GM19035 (cell line): ENCODE measurements around the gene TEPSIN.
"Not testable (repeated sequence)": the region's sequence is repeated elsewhere in the genome, so short reads cannot be mapped to it uniquely, and the experiment has no call there.

ENCODE experiments used
- ATAC-seq: cut with Tn5 transposase; IDR thresholded peaks from one replicate; pipeline ENCODE4 v1.9.1; 2021; ENCODE audit not compliant: unreplicated experiment

TEPSIN gene

GRCh38 chr17:81237591-81238489 lies 1.0 kb downstream of the TEPSIN start:
- no peak for ATAC-seq

DNA sequence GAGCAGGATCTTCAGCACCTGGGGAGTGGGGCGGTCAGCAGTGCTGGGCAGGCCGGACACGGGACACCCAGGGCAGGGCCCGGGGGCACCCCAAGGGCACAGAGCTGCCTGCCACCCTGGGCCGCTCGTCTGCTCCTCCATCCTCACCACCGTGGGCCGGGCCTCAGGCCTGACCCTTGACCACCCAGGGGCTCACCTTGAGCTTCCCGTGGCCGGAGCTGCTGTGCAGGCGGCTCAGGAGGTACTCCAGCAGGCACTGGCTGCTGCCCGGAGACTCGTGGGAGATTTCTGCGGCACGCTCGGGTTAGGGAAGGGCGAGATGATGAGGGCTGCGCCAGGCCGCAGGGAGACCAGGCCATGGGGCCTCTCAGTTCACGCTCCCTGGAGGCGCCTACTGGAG lies 2.1 kb downstream of the TEPSIN start:
- ATAC-seq, result no peak

GRCh38 chr17:81235822-81236740 lies 2.8 kb downstream of the TEPSIN start:
- no peak for ATAC-seq

- no peak for ATAC-seq
These were observed 3.7 kb downstream of the TEPSIN start for GRCh38 chr17:81234940-81235821.

- ATAC-seq, result no peak
These were observed 4.4 kb downstream of the TEPSIN start for GRCh38 chr17:81234506-81234855.

- no peak for ATAC-seq
These were observed 4.9 kb downstream of the TEPSIN start for GRCh38 chr17:81233811-81234505.

GRCh38 chr17:81233316-81233715 lies 5.5 kb downstream of the TEPSIN start:
- ATAC-seq, result no peak

GRCh38 chr17:81232616-81233241 lies 6.1 kb downstream of the TEPSIN start:
- no peak for ATAC-seq

DNA sequence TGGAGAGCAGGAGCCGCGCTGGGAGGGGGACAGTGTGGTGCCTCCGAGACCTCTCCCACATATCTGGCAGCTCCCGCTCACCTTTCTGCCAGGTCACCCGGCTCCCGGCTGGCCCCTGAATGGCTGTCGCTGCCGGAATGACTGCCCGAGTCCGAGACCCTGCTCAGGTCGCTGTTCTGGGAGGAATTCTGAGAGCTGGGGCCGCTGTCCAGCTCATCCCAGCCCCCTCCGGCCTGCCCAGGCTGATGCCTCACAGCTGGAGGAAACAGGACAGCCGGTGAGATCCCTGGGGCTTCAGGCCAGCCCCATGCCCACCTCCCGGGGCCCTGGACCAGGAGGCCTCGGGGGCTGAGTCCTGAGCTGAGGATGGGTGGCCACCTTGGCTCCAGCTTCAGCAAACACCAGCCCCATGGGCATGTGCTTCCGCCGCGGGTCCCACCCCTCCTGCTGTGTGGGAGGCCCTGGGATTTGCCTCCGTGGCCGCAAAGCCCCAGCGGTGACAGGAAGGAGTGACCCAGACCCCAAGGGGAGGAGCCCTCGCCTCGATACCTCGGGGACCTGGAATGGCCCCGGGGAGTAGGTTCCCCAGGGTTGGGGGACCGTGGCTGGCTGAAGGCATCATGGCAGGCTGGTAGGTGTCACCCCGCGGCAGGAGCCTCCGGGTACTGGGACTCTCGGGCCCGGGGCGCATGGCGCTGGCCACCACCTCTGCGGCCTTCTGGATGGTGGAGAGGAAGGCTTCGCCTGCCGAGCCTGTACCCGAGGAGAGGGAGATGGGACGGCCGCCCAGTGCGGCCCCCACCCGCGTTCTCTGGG lies 6.9 kb downstream of the TEPSIN start:
- no peak for ATAC-seq

GRCh38 chr17:81231121-81231645 lies 7.7 kb downstream of the TEPSIN start:
- no peak for ATAC-seq

DNA sequence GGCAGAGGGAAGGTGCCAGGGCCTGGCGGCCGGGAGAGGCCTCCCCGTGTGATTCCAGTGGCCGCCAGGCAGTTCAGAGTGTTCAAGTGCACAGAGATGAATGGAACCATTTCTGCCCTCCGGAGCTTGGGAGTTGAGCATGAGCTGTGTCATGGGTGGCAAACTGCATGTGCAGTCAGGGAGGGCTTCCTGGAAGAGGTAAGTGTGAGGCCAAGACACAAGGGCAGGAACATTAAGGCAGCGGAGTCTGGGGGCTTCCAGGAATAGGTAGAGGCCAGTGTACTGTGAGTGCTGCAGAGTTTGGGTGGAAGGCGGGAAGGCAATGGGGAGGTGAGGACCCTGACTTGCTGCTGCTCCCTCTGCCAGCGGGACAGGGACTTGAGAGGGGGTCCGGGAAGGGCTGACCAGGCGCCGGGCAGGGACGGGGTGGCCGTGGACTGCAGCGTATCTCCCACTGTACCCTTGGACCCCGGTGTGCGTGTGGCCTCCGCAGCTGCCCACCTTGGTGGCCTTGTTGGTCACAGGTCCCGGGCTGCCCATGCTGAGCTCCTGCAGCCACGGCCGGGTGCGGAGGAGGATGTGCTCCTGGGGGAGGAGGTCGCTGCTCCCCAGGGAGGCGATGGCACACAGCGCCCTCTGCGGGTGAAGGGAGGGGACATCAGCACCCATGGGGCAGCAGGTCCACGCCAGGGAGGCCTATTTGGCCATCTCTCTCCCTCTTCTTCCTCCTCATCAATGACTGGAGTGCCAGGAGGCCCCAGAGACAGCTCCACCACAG lies 8.6 kb downstream of the TEPSIN start:
- no peak for ATAC-seq

GRCh38 chr17:81229666-81229920 lies 9.3 kb downstream of the TEPSIN start:
- ATAC-seq, result no peak

DNA sequence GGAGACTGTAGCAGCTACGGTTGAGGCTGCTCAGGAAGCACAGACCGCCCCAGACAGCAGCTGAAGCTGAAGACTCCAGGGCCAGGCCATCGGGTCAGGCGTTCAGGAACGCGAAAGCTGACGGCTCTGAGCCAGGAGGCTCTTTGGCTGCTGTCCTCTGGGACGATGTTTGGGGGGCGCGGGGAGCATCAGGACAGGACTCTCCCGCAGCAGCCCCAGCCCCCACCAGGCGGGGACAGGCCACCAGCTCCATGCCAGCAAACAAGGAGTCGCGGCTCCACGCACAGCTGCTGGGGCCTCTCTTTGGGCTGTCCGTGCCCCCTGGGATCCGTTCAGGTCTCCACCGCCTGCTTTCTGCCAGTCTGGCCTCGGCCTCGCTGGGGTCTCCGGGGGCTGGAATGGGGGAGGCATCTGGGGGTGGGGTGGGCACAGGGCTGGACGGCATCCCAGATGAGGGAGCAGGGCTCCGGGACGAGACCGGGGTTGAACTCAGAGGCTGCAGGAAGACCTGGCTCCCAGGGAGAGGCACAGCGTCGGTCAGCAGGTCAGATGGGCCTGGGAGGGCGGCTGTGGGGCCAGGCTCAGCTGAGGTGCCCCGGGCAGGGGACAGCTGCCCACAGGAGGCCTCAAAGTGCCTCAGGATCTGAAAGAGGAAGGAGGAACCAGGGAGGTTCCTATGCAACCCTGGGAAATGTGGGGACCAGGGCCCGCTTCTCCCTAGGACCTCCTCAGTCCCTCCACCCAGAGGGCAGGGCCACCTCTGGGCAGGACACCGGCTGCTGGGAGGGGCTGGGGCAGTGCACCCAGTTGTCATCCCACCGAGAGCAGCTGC lies 9.8 kb downstream of the TEPSIN start:
- ATAC-seq, result no peak

DNA sequence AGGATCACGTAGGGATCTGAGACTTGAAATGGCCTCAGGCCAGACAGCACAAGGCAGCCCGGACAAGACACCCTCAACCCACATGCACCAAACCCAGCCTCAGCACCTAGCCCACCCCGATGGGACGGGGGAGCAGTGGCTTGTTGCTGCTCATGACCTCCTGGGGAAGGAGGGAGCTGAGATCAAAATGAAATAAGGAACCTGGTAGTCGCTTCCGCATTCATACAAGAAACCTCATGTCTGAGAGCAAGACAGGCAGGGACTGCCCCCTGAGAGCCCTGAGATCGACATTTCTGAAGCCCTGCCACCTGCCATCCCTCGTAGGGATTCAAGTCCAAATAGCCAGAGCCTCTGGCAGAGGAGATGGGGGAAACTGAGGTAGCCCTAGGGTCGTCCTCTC lies 10.4 kb downstream of the TEPSIN start:
- no peak for ATAC-seq

DNA sequence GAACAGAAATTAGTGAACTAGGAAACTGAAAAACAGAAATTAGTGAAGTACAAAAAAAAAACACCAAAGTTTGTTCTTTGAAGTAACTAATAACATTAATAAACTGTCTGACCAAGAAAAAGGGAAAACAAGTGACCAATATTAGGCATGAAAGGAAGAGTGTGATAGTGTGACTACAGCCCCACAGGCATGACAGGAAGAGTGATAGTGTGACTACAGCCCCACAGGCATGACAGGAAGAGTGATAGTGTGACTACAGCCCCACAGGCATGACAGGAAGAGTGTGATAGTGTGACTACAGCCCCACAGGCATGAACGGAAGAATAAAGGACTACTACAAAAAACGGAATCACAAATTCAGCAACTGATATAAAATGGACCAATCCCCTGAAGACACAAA lies 11.2 kb downstream of the TEPSIN start:
- ATAC-seq, result not testable (repeated sequence)

- no peak for ATAC-seq
These were observed 15.1 kb downstream of the TEPSIN start for GRCh38 chr17:81223762-81224130.

GRCh38 chr17:81222906-81223761 lies 15.7 kb downstream of the TEPSIN start, which contains the start of gene CEP131:
TSS of gene CEP131 (minus strand) at chr17:81222965. CDS start at chr17:81220056, 2,909 bp downstream.
- peak; percentile 91 for ATAC-seq
